ENCODE results near the gene IFNGR2. TPM values are rescaled to one million over a fixed set of nuclear protein-coding genes. Genes with fewer than 3 reads are reported as not detected.

The IFNGR2 gene
- total and polyA plus RNA-seq, 2 donors (not counting 3 experiments of a cell fraction or from before 2014, with no cell fraction given), result 44.2 to 46.1 TPM

- FAIRE-seq (no peak), DNase-seq (ENCODE audit: low read depth, low spot score) (peak; percentile 54)
- Histone ChIP-seq H3K27ac (ENCODE audit: insufficient read depth, low read depth, low read length) (no peak overlapping the region), H3K4me1 (ENCODE audit: control insufficient read depth, extremely low read depth, insufficient read depth, low read length) (peaks cover 9% of the 10 kb centered on the region), H3K9me1 (replicated peaks; ENCODE audit: control insufficient read depth, extremely low read depth, insufficient read depth, low read length) (no peaks in the 10 kb centered on the region), H3K4me2 (ENCODE audit: insufficient read depth, low read length) (no peak overlapping the region), H3K79me2 (ENCODE audit: control insufficient read depth, insufficient read depth, low read length) (peaks cover 3% of the 10 kb centered on the region), H3K9me3 (replicated peaks; ENCODE audit: control insufficient read depth, insufficient read depth, low read length) (no peaks in the 10 kb centered on the region), H4K20me1 (replicated peaks; ENCODE audit: control insufficient read depth, extremely low read depth, insufficient read depth, low read length) (no peaks in the 10 kb centered on the region), H3K9ac (replicated peaks; ENCODE audit: extremely low read depth, insufficient read depth, low read length) (no peak overlapping the region), H3K27me3 (ENCODE audit: control insufficient read depth in 2 of 2, insufficient read depth in 2 of 2, low read length in 2 of 2) (no peaks in the 10 kb centered on the region), H3K4me3 (replicated peaks in 1 of 3; ENCODE audit: insufficient read depth in 1 of 3, low read depth in 1 of 3, low read length in 3 of 3) (no peak overlapping the region), H2AFZ (ENCODE audit: low read depth, low read length) (no peak overlapping the region), H3K36me3 (ENCODE audit: control insufficient read depth in 2 of 2, extremely low read depth in 1 of 2, insufficient read depth in 2 of 2, low read length in 2 of 2) (peaks cover 9 to 36% of the 10 kb centered on the region in 2 experiments)
- ChIA-PET POLR2A (no interaction called here), CTCF (no interaction called here)
- no TSS peak for BruUV-seq (replicated peaks)
- TF ChIP-seq GATA2 (IDR thresholded peaks at IDR 0.05; ENCODE audit: insufficient read depth, insufficient read length, low read depth, low read length) (peak; percentile 23), FOS (IDR thresholded peaks at IDR 0.05; ENCODE audit: borderline replicate concordance, insufficient read depth, low read length) (peak; percentile 43), EZH2 (IDR thresholded peaks at IDR 0.05; ENCODE audit: borderline replicate concordance, low read depth, low read length, severe bottlenecking) (no peak)
- dilution Hi-C loops (cut with MboI; ENCODE audit: extremely low pct_ligation_motif_present, low sequenced_read_pairs), result no loop called here
- intact Hi-C loops (cut with micrococcal nuclease), result no loop called here
Observed at GRCh38 chr21:33425825-33426224, 22.6 kb downstream of the IFNGR2 start.

- no peaks in the 10 kb centered on the region for H3K9me3 ChIP-seq (replicated peaks; ENCODE audit: control insufficient read depth, insufficient read depth, low read length)
- no peaks in the 10 kb centered on the region for H4K20me1 ChIP-seq (replicated peaks; ENCODE audit: control insufficient read depth, extremely low read depth, insufficient read depth, low read length)
- H3K9ac ChIP-seq (replicated peaks; ENCODE audit: extremely low read depth, insufficient read depth, low read length), result no peak overlapping the region
- ChIA-PET CTCF (interaction anchor here (0.8 to 2.5 kb wide), 4 partner anchors 18 to 227 kb away, joined by 4 to 18 read pairs (median 4); no protein-coding TSS in a partner anchor), POLR2A (no interaction called here)
- no peak overlapping the region for H3K4me3 ChIP-seq (replicated peaks in 1 of 3; ENCODE audit: insufficient read depth in 1 of 3, low read depth in 1 of 3, low read length in 3 of 3)
- H3K36me3 ChIP-seq (ENCODE audit: control insufficient read depth in 2 of 2, extremely low read depth in 1 of 2, insufficient read depth in 2 of 2, low read length in 2 of 2), result peaks cover 4 to 36% of the 10 kb centered on the region in 2 experiments
- no peaks in the 10 kb centered on the region for H3K79me2 ChIP-seq (ENCODE audit: control insufficient read depth, insufficient read depth, low read length)
- H2AFZ ChIP-seq (ENCODE audit: low read depth, low read length), result no peak overlapping the region
- peaks cover 9% of the 10 kb centered on the region for H3K4me1 ChIP-seq (ENCODE audit: control insufficient read depth, extremely low read depth, insufficient read depth, low read length)
- no peaks in the 10 kb centered on the region for H3K9me1 ChIP-seq (replicated peaks; ENCODE audit: control insufficient read depth, extremely low read depth, insufficient read depth, low read length)
- dilution Hi-C loops (cut with MboI; ENCODE audit: extremely low pct_ligation_motif_present, low sequenced_read_pairs), result no loop called here
- H3K27ac ChIP-seq (ENCODE audit: insufficient read depth, low read depth, low read length), result no peak overlapping the region
- DNase-seq (ENCODE audit: low read depth, low spot score), result no peak
- H3K4me2 ChIP-seq (ENCODE audit: insufficient read depth, low read length), result no peak overlapping the region
- no TSS peak for BruUV-seq (replicated peaks)
- H3K27me3 ChIP-seq (ENCODE audit: control insufficient read depth in 2 of 2, insufficient read depth in 2 of 2, low read length in 2 of 2), result no peaks in the 10 kb centered on the region
- TF ChIP-seq, protein P1, sequence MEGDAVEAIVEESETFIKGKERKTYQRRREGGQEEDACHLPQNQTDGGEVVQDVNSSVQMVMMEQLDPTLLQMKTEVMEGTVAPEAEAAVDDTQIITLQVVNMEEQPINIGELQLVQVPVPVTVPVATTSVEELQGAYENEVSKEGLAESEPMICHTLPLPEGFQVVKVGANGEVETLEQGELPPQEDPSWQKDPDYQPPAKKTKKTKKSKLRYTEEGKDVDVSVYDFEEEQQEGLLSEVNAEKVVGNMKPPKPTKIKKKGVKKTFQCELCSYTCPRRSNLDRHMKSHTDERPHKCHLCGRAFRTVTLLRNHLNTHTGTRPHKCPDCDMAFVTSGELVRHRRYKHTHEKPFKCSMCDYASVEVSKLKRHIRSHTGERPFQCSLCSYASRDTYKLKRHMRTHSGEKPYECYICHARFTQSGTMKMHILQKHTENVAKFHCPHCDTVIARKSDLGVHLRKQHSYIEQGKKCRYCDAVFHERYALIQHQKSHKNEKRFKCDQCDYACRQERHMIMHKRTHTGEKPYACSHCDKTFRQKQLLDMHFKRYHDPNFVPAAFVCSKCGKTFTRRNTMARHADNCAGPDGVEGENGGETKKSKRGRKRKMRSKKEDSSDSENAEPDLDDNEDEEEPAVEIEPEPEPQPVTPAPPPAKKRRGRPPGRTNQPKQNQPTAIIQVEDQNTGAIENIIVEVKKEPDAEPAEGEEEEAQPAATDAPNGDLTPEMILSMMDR (IDR thresholded peaks at IDR 0.05; ENCODE audit: extremely low read depth in 1 of 2, insufficient read depth in 1 of 2, low read depth in 1 of 2, low read length in 2 of 2), result no peak
- no peak for TF ChIP-seq POLR2AphosphoS5 (IDR thresholded peaks at IDR 0.05; ENCODE audit: insufficient read depth, low read depth, low read length)
- no peak for TF ChIP-seq MYC (IDR thresholded peaks at IDR 0.05; ENCODE audit: low read depth, low read length)
- no peak for TF ChIP-seq GATA2 (IDR thresholded peaks at IDR 0.05; ENCODE audit: insufficient read depth, insufficient read length, low read depth, low read length)
- no peak for TF ChIP-seq MAX (IDR thresholded peaks at IDR 0.05; ENCODE audit: insufficient read depth, insufficient read length)
- TF ChIP-seq EZH2 (IDR thresholded peaks at IDR 0.05; ENCODE audit: borderline replicate concordance, low read depth, low read length, severe bottlenecking), result no peak
- no peak for TF ChIP-seq POLR2A (IDR thresholded peaks at IDR 0.05; ENCODE audit: low read depth, low read length)
- TF ChIP-seq FOS (IDR thresholded peaks at IDR 0.05; ENCODE audit: borderline replicate concordance, insufficient read depth, low read length), result no peak
- no peak for TF ChIP-seq JUN (IDR thresholded peaks at IDR 0.05; ENCODE audit: borderline replicate concordance, insufficient read depth, insufficient read length, low read depth)
- intact Hi-C loops (cut with micrococcal nuclease), result no loop called here
- no peak for FAIRE-seq
Observed at GRCh38 chr21:33427051-33427450, 23.8 kb downstream of the IFNGR2 start.

Measured in endothelial cell of umbilical vein (primary cell).